HEK293T (cell line): ENCODE measurements around the gene STX18.

Source experiments
- CTCF ChIA-PET: fragments of 350-600 bp; formaldehyde crosslinking; extraction: SDS; loops from one replicate; lab custom pipeline; 2021; ENCODE audit warnings: antibody characterized with exemption, inconsistent platforms; lab: Yijun Ruan, JAX
- POLR2A ChIA-PET: fragments of 350-600 bp; formaldehyde crosslinking; extraction: SDS; loops from one replicate; lab custom pipeline; 2020; ENCODE audit warnings: antibody characterized with exemption, inconsistent platforms; lab: Yijun Ruan, JAX
- DNase-seq: peaks from one replicate; pipeline ENCODE4 v3.0.0; 2012; ENCODE audit warnings: mixed read lengths; ENCODE audit errors: extremely low spot score
- ARNT ChIP-seq: fragments of 450-650 bp; IDR thresholded peaks from 2 replicates; pipeline ENCODE4 v1.6.1; 2017; ENCODE audit warnings: mild to moderate bottlenecking
- BHLHE40 ChIP-seq: fragments of 450-650 bp; IDR thresholded peaks from 2 replicates; pipeline ENCODE4 v1.6.1; 2016; ENCODE audit warnings: mild to moderate bottlenecking, moderate library complexity, borderline replicate concordance
- CTBP1 ChIP-seq: fragments of 450-650 bp; IDR thresholded peaks from 2 replicates; pipeline ENCODE4 v1.6.1; 2016; ENCODE audit warnings: borderline replicate concordance
- ELF4 ChIP-seq: fragments of 450-650 bp; IDR thresholded peaks from 2 replicates; pipeline ENCODE4 v1.6.1; 2017; ENCODE audit warnings: antibody characterized with exemption
- FOXA1 ChIP-seq: fragments of 450-650 bp; IDR thresholded peaks from 2 replicates; pipeline ENCODE4 v1.6.1; 2016; ENCODE audit warnings: mild to moderate bottlenecking
- FOXK2 ChIP-seq: fragments of 450-650 bp; IDR thresholded peaks from 2 replicates; pipeline ENCODE4 v1.6.1; 2016; ENCODE audit warnings: mild to moderate bottlenecking
- FOXM1 ChIP-seq: fragments of 450-650 bp; IDR thresholded peaks from 2 replicates; pipeline ENCODE4 v1.6.1; 2017; ENCODE audit warnings: mild to moderate bottlenecking, borderline replicate concordance
- HDGF ChIP-seq: fragments of 450-650 bp; IDR thresholded peaks from 2 replicates; pipeline ENCODE4 v1.6.1; 2017; ENCODE audit warnings: antibody characterized with exemption, borderline replicate concordance
- L3MBTL2 ChIP-seq: fragments of 450-650 bp; conservative IDR thresholded peaks from 2 replicates; pipeline ENCODE4 v1.6.1; 2016; ENCODE audit warnings: mild to moderate bottlenecking
- LEF1 ChIP-seq: fragments of 450-650 bp; IDR thresholded peaks from 2 replicates; pipeline ENCODE4 v1.6.1; 2017; ENCODE audit warnings: mild to moderate bottlenecking, borderline replicate concordance
- NFRKB ChIP-seq: fragments of 450-650 bp; IDR thresholded peaks from 2 replicates; pipeline ENCODE4 v1.6.1; 2016; ENCODE audit warnings: mild to moderate bottlenecking, moderate library complexity
- SP1 ChIP-seq: fragments of 450-650 bp; IDR thresholded peaks from 2 replicates; pipeline ENCODE4 v1.6.1; 2017
- SUZ12 ChIP-seq: fragments of 450-650 bp; IDR thresholded peaks from 2 replicates; pipeline ENCODE4 v1.6.1; 2016; ENCODE audit warnings: mild to moderate bottlenecking
- TARDBP ChIP-seq: fragments of 450-650 bp; IDR thresholded peaks from 2 replicates; pipeline ENCODE4 v1.6.1; 2016
- ZNF384 ChIP-seq: fragments of 450-650 bp; IDR thresholded peaks from 2 replicates; pipeline ENCODE4 v1.6.1; 2016
- TF ChIP-seq, protein P1 (sequence below): fragments of 450-650 bp; IDR thresholded peaks from 2 replicates; pipeline ENCODE4 v1.6.1; 2016

Gene STX18

DNA sequence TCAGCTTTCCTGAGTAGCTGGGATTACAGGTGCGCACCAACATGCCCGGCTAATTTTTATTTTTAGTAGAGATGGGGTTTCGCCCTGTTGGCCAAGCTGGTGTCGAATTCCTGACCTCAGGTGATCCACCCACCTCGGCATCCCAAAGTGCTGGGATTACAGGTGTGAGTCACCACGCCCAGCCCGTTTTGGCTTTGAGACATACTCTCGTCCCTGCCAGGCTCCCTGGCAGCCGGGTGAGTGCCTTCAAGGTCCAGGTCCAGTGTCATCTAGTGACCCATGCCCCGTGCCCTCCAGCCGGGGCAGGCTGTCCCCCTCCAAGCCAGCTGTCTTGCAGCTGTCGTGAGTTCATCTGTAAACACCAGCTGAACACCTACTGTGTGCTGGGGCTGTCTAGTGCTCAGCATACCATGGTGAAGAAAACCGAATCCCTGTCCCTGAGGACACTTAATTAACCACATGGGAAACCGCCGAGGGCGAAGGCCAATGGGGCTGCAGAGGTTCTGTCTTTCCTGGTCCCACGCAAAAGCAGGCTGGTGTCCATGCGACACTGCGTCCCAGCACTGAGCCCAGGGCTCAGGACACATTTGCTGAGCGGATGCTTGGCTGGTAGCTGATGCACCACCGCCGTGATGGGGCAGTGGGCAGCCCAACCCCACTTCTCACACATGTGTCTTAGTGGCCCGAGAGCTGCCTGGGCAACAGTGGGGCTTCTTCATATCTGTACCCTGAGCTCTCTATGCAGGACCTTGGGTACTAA lies 133.1 kb downstream of the STX18 start:
- DNase-seq, result no peak
- TF ChIP-seq FOXK2 (no peak), ZNF384 (no peak), ELF4 (no peak), HDGF (no peak), SUZ12 (no peak), LEF1 (no peak), SP1 (no peak), FOXM1 (no peak), TARDBP (no peak), BHLHE40 (no peak), CTBP1 (no peak), L3MBTL2 (no peak), FOXA1 (no peak)
- TF ChIP-seq, protein P1, sequence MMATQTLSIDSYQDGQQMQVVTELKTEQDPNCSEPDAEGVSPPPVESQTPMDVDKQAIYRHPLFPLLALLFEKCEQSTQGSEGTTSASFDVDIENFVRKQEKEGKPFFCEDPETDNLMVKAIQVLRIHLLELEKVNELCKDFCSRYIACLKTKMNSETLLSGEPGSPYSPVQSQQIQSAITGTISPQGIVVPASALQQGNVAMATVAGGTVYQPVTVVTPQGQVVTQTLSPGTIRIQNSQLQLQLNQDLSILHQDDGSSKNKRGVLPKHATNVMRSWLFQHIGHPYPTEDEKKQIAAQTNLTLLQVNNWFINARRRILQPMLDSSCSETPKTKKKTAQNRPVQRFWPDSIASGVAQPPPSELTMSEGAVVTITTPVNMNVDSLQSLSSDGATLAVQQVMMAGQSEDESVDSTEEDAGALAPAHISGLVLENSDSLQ, result no peak
- CTCF ChIA-PET, result interaction anchor here (1.5 kb wide), 1 partner anchor 22 kb away, joined by 4 read pairs; no protein-coding TSS in a partner anchor
- POLR2A ChIA-PET, result no interaction called here

DNA sequence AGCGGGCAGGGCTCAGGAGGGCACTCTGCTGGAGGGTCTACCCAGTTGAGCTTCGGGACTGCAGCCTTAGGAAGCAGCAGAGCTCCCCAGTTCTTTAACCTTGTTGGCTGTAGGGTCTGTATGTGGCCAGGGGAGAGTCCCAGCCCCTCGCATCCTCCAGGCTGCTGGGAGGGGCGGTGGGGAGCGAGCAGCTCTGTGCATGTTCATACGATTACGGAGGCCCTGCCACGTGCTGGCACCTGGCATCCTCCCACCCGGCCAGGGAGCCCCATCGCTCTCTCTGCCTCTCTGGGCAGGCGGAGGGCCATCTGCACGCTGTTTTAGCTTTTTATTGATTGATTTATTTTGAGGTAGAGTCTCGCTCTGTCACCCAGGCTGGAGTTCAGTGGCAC lies 133.7 kb downstream of the STX18 start:
- POLR2A ChIA-PET, result interaction anchor here (0.7 kb wide), 1 partner anchor 9 kb away, joined by 3 read pairs; no protein-coding TSS in a partner anchor
- TF ChIP-seq TARDBP (no peak), FOXA1 (no peak), ZNF384 (no peak), SP1 (no peak), ELF4 (no peak), L3MBTL2 (no peak), CTBP1 (no peak), BHLHE40 (no peak), ARNT (no peak), LEF1 (no peak), NFRKB (no peak), FOXM1 (no peak), SUZ12 (no peak), FOXK2 (no peak), HDGF (no peak)
- TF ChIP-seq, protein P1, result no peak
- no peak for DNase-seq
- CTCF ChIA-PET, result interaction anchor here (1.5 kb wide), 1 partner anchor 23 kb away, joined by 4 read pairs; no protein-coding TSS in a partner anchor

DNA sequence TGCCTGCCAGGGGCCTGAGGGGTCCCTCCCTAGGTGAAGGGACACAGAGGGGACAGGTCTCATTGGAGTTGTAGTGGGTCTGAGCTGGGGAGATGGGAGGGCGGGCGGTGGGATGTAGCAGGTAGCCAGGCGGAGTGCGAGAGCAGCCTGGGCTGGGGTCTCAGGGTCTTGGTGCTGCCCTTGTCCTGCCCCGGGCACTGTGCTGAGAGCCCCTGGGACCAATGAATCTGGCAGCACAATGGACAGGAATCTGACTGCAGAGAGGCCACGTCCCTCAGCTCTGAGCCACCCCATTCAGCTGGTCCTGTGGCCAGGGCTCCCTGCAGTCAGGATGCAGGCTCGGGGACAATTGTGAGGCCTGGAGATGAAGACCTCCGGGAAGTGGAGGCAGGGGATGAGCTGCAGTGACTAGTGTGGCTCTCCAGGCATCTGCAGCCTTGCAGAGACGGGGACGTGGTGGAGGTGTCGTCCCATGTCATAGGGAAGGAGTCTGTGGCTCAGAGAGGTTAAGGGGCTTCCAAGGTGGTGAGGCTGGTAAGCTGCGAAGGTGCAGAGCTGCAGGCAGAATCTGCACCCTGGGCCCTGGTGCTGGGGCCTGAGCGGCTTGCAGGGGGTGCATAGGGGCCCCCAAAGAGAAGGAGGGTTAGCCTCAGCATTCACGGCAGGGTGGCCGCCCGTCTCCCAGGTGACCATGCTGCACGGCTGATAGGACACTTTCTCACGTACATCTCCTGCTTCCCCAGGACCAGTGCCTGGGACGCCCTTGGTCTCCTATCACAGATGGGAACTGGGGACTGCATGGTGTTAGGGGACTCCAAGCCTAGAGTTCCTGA lies 134.3 kb downstream of the STX18 start:
- no peak for DNase-seq
- TF ChIP-seq BHLHE40 (no peak), ELF4 (no peak), FOXM1 (no peak), SP1 (no peak), L3MBTL2 (no peak), HDGF (no peak), ARNT (no peak), FOXA1 (no peak), LEF1 (no peak), NFRKB (no peak), SUZ12 (no peak), ZNF384 (no peak), TARDBP (no peak), FOXK2 (no peak), CTBP1 (no peak)
- TF ChIP-seq, protein P1, result no peak
- CTCF ChIA-PET, result interaction anchor here (1.5 kb wide), 1 partner anchor 23 kb away, joined by 4 read pairs; no protein-coding TSS in a partner anchor
- POLR2A ChIA-PET, result interaction anchor here (0.7 kb wide), 1 partner anchor 9 kb away, joined by 3 read pairs; no protein-coding TSS in a partner anchor

DNA sequence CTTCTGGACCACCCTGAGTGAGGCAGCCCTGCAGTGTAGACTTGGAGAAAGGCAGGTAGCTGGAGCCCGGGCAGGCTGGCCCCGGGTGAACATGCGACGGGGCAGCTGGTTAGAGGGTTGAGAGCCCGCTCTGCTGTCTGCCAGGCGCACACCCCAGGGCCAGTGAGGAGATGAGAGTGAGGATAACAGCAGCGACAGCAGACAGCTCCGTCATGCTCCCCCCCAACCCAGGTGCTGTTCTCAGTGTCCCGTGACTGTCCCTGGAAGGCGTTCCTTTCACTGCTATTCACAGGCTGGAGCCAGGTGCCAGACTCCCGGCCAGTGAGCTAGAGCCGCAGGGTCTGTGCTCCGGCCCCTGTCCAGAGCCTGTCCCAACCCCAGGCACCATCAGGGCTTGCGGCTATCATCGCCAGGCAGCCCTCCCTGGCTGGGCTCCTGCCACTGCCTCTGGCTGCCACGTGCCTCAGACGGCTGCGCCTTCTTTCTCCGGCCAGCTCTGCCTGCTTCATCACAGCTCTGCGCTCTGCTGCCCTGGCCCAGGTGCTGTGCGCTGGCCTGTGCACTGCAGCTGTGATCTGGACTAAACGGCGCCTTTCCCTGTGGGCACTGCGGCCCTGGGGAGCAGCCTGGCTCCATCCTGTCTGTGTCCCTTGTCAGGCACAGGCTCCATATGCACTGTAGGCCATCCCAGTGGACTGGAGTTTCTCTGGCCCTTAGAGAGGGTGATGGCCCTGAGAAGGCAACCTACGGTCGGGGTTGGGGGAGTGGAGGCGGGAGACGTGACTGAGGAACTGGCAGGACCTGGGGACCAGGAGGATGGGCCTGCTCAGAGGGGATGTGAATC lies 135.2 kb downstream of the STX18 start:
- TF ChIP-seq SP1, result no peak
- TF ChIP-seq, protein P1, result no peak
- CTCF ChIA-PET, result interaction anchor here (1.5 kb wide), 1 partner anchor 24 kb away, joined by 4 read pairs; no protein-coding TSS in a partner anchor
- DNase-seq, result no peak
- POLR2A ChIA-PET, result no interaction called here
